SK-N-SH (cell line): Measurements from ENCODE around the gene NAALADL2. TPM values are rescaled to one million over a fixed set of nuclear protein-coding genes. Genes with fewer than 3 reads are reported as not detected.
"Not testable (repeated sequence)": the region's sequence is repeated elsewhere in the genome, so short reads cannot be mapped to it uniquely, and the experiment has no call there.

Experiments used
- CTCF ChIA-PET: fragments of 300-600, 350-600 bp; formaldehyde crosslinking; extraction: SDS; loops from one replicate; lab custom pipeline; 2021; lab: Yijun Ruan, JAX
- POLR2A ChIA-PET: fragments of 350-600 bp; sonication (Branson Sonifier 250); formaldehyde crosslinking; extraction: SDS; loops from one replicate; lab custom pipeline; 2020; ENCODE audit warnings: antibody characterized with exemption, inconsistent platforms; lab: Yijun Ruan, JAX
- DNase-seq: peaks from one replicate; pipeline ENCODE4 v3.0.0; 2012
- H2AFZ ChIP-seq: fragments of 200-600 bp; sonication (generic); 2 replicates; pipeline ENCODE4 v1.8.1; 2016; ENCODE audit warnings: antibody characterized with exemption, mild to moderate bottlenecking, low read depth
- H3F3A ChIP-seq: fragments of 200-600 bp; sonication (generic); replicated peaks from 2 replicates; pipeline ENCODE3; 2016; ENCODE audit warnings: antibody characterized with exemption, mild to moderate bottlenecking; ENCODE audit not compliant: insufficient read depth
- H3K27ac ChIP-seq, 2 experiments: fragments of 200-500 bp in 1 of 2; fragments of 200-600 bp in 1 of 2; sonication (Bioruptor generic) in 1 of 2; sonication (generic), shearing (Covaris generic) in 1 of 2; 2 replicates each; pipeline versions ENCODE4 v1.5.1 to v1.6.1; 2014 to 2016; ENCODE audit warnings: low read depth in 2 of 2, inconsistent platforms in 1 of 2, low read length in 1 of 2, mild to moderate bottlenecking in 1 of 2, mixed read lengths in 1 of 2
- H3K27me3 ChIP-seq: fragments of 200-600 bp; sonication (generic), shearing (Covaris generic); 2 replicates; pipeline ENCODE4 v1.6.1; 2016; ENCODE audit warnings: mixed run types; ENCODE audit not compliant: insufficient read depth
- H3K36me3 ChIP-seq, 2 experiments: fragments of 200-500 bp in 1 of 2; fragments of 200-600 bp in 1 of 2; sonication (Bioruptor generic) in 1 of 2; sonication (generic) in 1 of 2; replicated peaks in 1 of 2; 2 replicates each; pipeline versions ENCODE3 to v1.5.1; 2014 to 2016; ENCODE audit warnings: low read length in 1 of 2, mild to moderate bottlenecking in 1 of 2; ENCODE audit not compliant: insufficient read depth in 2 of 2, control insufficient read depth in 1 of 2
- H3K4me1 ChIP-seq, 2 experiments: fragments of 200-500 bp in 1 of 2; fragments of 200-600 bp in 1 of 2; sonication (Bioruptor generic) in 1 of 2; sonication (generic), shearing (Covaris generic) in 1 of 2; 2 replicates each; pipeline versions ENCODE4 v1.5.1 to v1.6.1; 2014 to 2016; ENCODE audit warnings: low read depth in 1 of 2, low read length in 1 of 2, mixed run types in 1 of 2; ENCODE audit not compliant: insufficient read depth in 2 of 2, control insufficient read depth in 1 of 2
- H3K4me2 ChIP-seq: fragments of 200-600 bp; sonication (generic), shearing (Covaris generic); 2 replicates; pipeline ENCODE4 v1.6.1; 2017; ENCODE audit warnings: mixed run types
- H3K4me3 ChIP-seq, 2 experiments: fragments of 200-500 bp in 1 of 2; fragments of 200-600 bp in 1 of 2; sonication (Bioruptor generic) in 1 of 2; sonication (generic), shearing (Covaris generic) in 1 of 2; 2 replicates each; pipeline versions ENCODE4 v1.5.1 to v1.8.1; 2014 to 2016; ENCODE audit warnings: low read depth in 2 of 2, inconsistent platforms in 1 of 2, low read length in 1 of 2, mild to moderate bottlenecking in 1 of 2, mixed read lengths in 1 of 2, moderate library complexity in 1 of 2
- H3K79me2 ChIP-seq: fragments of 200-600 bp; sonication (generic); 2 replicates; pipeline ENCODE4 v1.8.1; 2017; ENCODE audit warnings: mild to moderate bottlenecking; ENCODE audit not compliant: insufficient read depth
- H3K9ac ChIP-seq: fragments of 200-600 bp; sonication (generic); 2 replicates; pipeline ENCODE4 v1.6.1; 2017; ENCODE audit warnings: mixed run types
- H3K9me2 ChIP-seq: fragments of 200-600 bp; sonication (generic); 2 replicates; pipeline ENCODE4 v1.6.1; 2017; ENCODE audit warnings: mixed run types
- H3K9me3 ChIP-seq: fragments of 200-600 bp; sonication (generic); 2 replicates; pipeline ENCODE4 v1.6.1; 2017; ENCODE audit warnings: mixed run types, mild to moderate bottlenecking, moderate library complexity
- H4K20me1 ChIP-seq: fragments of 200-600 bp; sonication (generic); 2 replicates; pipeline ENCODE4 v1.6.1; 2017; ENCODE audit warnings: mild to moderate bottlenecking, mixed run types; ENCODE audit not compliant: insufficient read depth
- EZH2phosphoT487 ChIP-seq: fragments of 200-600 bp; sonication (generic); IDR thresholded peaks from 2 replicates; pipeline ENCODE4 v1.6.1; 2017; ENCODE audit warnings: low read depth, mixed run types, mild to moderate bottlenecking, antibody characterized with exemption, moderate library complexity, borderline replicate concordance
- FOSL2 ChIP-seq: IDR thresholded peaks from 2 replicates; pipeline ENCODE4 v1.4.0; 2012; ENCODE audit warnings: low read depth, mild to moderate bottlenecking, moderate library complexity, borderline replicate concordance
- FOXJ3 ChIP-seq: sonication (generic); formaldehyde crosslinking; IDR thresholded peaks from 2 replicates; pipeline ENCODE4 v1.5.1; 2020; ENCODE audit warnings: mild to moderate bottlenecking, missing genetic modification reagents
- GABPA ChIP-seq: IDR thresholded peaks from 2 replicates; pipeline ENCODE4 v1.4.0; 2012; ENCODE audit warnings: low read depth, mild to moderate bottlenecking
- GATA2 ChIP-seq: sonication (generic); formaldehyde crosslinking; IDR thresholded peaks from 2 replicates; pipeline ENCODE4 v1.5.0; 2020; ENCODE audit warnings: mild to moderate bottlenecking, missing genetic modification reagents
- MXI1 ChIP-seq: IDR thresholded peaks from 2 replicates; pipeline ENCODE4 v1.6.1; 2012; ENCODE audit warnings: mild to moderate bottlenecking, low read depth, low read length, improper control_type of control experiment
- POLR2AphosphoS5 ChIP-seq: IDR thresholded peaks from 2 replicates; pipeline ENCODE4 v1.6.1; 2012; ENCODE audit warnings: low read depth, low read length
- RCOR1 ChIP-seq: fragments of 150-350 bp; IDR thresholded peaks from 2 replicates; pipeline ENCODE4 v1.6.1; 2017; ENCODE audit warnings: antibody characterized with exemption, low read length
- RXRA ChIP-seq: IDR thresholded peaks from 2 replicates; pipeline ENCODE4 v1.4.0; 2012; ENCODE audit warnings: low read depth, mild to moderate bottlenecking, borderline replicate concordance
- TAF1 ChIP-seq: IDR thresholded peaks from 2 replicates; pipeline ENCODE4 v1.6.1; 2012; ENCODE audit warnings: low read depth, mild to moderate bottlenecking, low read length, moderate library complexity, borderline replicate concordance
- WGBS: methylation state at CpG from one replicate; pipeline ENCODE4 v1.1.6; 2017; ENCODE audit warnings: low lambda C conversion rate; 5-methylcytosine and 5-hydroxymethylcytosine counted together
- polyA plus RNA-seq, 3 experiments: library from polyadenylated mRNA; depleted of rRNA; stranded (reverse); fragments of >200 nt; gene quantifications; 2 replicates each; pipeline ENCODE4 v1.2.3, GENCODE V29; 2012
- TF ChIP-seq, protein P1 (sequence below): IDR thresholded peaks from 2 replicates; pipeline ENCODE4 v1.4.0; 2012; ENCODE audit warnings: low read depth
- TF ChIP-seq, protein P2 (sequence below): IDR thresholded peaks from 2 replicates; pipeline ENCODE4 v1.4.0; 2012; ENCODE audit warnings: low read depth, borderline replicate concordance
- TF ChIP-seq, protein P3 (sequence below): fragments of 200-600 bp; sonication (generic); IDR thresholded peaks from 2 replicates; pipeline ENCODE4 v1.6.1; 2017; ENCODE audit warnings: antibody characterized with exemption, mild to moderate bottlenecking, moderate library complexity
- TF ChIP-seq, protein P4 (sequence below): fragments of 150-350 bp; IDR thresholded peaks from 2 replicates; pipeline ENCODE4 v1.6.1; 2017; ENCODE audit warnings: antibody characterized with exemption, low read length, low read depth, borderline replicate concordance

Gene NAALADL2
- polyA plus RNA-seq, 1 of the 3 experiments (the other 2 are of a cell fraction): 1.2 TPM

DNA sequence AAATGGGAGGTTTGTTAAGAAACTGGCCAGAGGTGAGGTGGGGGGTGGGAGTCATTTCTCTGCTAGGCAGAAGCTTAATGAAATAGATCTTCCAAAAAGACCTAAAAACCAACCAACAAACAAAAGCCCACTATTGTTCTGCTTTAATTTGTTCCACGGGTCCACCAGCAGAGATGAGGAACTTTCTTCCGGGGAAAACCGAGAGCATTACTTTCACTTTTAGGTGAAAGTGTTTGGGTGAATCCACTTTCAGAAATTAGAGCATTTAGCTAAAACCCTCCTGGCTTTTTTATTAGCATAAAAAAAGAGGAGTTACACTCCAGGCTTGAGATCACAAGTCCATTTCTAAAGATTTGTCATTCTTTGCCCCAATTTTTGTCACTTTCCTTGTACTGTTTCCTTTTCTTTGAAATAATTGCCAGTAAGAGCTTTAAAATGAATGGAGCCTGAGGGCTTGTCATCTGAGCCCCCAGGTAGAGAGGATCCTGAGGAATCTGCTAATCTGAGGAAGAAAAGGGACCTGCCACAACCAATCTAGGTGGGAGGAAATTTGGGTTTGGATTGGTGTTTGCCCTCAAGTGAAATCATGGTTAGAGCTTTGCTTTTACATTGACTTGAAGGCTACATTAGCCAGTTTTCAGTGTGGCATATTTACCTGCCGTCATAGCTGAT, 667.6 kb downstream of the NAALADL2 start (continued):
- TF ChIP-seq, protein P1, sequence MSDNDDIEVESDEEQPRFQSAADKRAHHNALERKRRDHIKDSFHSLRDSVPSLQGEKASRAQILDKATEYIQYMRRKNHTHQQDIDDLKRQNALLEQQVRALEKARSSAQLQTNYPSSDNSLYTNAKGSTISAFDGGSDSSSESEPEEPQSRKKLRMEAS: no peak
- TF ChIP-seq, protein P2, sequence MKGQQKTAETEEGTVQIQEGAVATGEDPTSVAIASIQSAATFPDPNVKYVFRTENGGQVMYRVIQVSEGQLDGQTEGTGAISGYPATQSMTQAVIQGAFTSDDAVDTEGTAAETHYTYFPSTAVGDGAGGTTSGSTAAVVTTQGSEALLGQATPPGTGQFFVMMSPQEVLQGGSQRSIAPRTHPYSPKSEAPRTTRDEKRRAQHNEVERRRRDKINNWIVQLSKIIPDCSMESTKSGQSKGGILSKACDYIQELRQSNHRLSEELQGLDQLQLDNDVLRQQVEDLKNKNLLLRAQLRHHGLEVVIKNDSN: no peak
- TF ChIP-seq RCOR1 (no peak), FOXJ3 (CRISPR knock-in tag) (no peak), GATA2 (CRISPR knock-in tag) (no peak), POLR2AphosphoS5 (no peak)
- TF ChIP-seq, protein P3, sequence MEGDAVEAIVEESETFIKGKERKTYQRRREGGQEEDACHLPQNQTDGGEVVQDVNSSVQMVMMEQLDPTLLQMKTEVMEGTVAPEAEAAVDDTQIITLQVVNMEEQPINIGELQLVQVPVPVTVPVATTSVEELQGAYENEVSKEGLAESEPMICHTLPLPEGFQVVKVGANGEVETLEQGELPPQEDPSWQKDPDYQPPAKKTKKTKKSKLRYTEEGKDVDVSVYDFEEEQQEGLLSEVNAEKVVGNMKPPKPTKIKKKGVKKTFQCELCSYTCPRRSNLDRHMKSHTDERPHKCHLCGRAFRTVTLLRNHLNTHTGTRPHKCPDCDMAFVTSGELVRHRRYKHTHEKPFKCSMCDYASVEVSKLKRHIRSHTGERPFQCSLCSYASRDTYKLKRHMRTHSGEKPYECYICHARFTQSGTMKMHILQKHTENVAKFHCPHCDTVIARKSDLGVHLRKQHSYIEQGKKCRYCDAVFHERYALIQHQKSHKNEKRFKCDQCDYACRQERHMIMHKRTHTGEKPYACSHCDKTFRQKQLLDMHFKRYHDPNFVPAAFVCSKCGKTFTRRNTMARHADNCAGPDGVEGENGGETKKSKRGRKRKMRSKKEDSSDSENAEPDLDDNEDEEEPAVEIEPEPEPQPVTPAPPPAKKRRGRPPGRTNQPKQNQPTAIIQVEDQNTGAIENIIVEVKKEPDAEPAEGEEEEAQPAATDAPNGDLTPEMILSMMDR: no peak

DNA sequence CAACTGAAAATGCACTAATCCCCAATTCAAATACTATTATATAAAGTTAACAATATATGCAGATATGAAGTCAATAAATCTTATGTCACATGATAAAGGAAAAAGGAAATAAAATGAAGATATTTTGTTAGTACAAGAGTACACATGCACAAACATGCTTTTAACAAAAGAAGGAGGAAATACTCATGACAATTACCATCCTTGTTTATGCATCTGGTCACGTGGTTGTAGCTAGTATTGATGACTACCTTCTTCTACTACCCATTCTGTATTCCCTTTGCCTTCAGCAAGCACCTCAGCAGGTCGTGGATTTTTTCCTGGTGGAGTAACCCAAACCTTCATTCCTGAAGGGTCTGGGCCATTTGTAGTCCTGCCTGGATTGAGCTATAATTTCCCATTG, 669.6 kb downstream of the NAALADL2 start:
- H4K20me1 ChIP-seq, CTCF ChIA-PET, H3K9me2 ChIP-seq, H3K4me1 ChIP-seq, DNase-seq, H3K4me2 ChIP-seq, H3K27ac ChIP-seq, H3K9me3 ChIP-seq, H3K27me3 ChIP-seq, H3K4me3 ChIP-seq, H3K9ac ChIP-seq, H3K36me3 ChIP-seq, H3K79me2 ChIP-seq, POLR2A ChIA-PET, H3F3A ChIP-seq, H2AFZ ChIP-seq: not testable (repeated sequence)
- 28% methylated on average over 2 of the region's 2 CpGs for WGBS

DNA sequence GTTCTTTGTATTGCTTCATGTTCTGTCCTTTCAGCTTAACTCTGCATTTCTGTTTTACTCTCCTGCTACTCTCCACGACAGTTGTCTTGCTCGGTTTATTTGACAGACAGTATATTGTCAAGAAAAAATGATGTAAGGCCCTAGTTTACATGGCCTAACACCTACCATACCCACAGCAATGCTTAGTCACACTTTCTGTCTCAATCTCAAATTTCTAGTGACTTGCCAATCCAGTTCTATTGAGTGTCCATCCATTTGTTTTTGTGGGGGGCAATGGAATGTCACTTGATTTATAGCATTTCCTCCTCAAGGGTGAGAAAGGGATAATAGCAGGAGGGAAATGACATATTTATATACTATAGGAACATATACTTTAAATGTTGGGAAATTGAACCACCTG, 676.2 kb downstream of the NAALADL2 start:
- H3K9me2 ChIP-seq: no peaks in the 10 kb centered on the region
- CTCF ChIA-PET: no interaction called here
- POLR2A ChIA-PET: no interaction called here
- no peak overlapping the region for H3K9ac ChIP-seq
- no peak for TF ChIP-seq FOSL2
- no peak for TF ChIP-seq MXI1
- TF ChIP-seq RXRA: no peak
- TF ChIP-seq TAF1: no peak
- no peak for TF ChIP-seq GABPA
- TF ChIP-seq EZH2phosphoT487: no peak
- TF ChIP-seq, protein P4, sequence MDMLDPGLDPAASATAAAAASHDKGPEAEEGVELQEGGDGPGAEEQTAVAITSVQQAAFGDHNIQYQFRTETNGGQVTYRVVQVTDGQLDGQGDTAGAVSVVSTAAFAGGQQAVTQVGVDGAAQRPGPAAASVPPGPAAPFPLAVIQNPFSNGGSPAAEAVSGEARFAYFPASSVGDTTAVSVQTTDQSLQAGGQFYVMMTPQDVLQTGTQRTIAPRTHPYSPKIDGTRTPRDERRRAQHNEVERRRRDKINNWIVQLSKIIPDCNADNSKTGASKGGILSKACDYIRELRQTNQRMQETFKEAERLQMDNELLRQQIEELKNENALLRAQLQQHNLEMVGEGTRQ: no peak
- H3K4me1 ChIP-seq: no peaks in the 10 kb centered on the region; a peak in 1 of 4 replicates
- DNase-seq: no peak
- H3K36me3 ChIP-seq: no peaks in the 10 kb centered on the region
- H2AFZ ChIP-seq: no peak overlapping the region
- no peak overlapping the region for H3K4me2 ChIP-seq
- H3K9me3 ChIP-seq: no peaks in the 10 kb centered on the region
- no peaks in the 10 kb centered on the region for H4K20me1 ChIP-seq
- H3K4me3 ChIP-seq: no peak overlapping the region
- H3K79me2 ChIP-seq: no peaks in the 10 kb centered on the region
- no peaks in the 10 kb centered on the region for H3K27me3 ChIP-seq
- WGBS: 64% methylated on average over 2 of the region's 2 CpGs
- no peaks in the 10 kb centered on the region for H3F3A ChIP-seq
- H3K27ac ChIP-seq: no peak overlapping the region
